OCI-LY3 (cell line): ENCODE results near the gene CRTAC1.
"Not testable (repeated sequence)": the region's sequence is repeated elsewhere in the genome, so short reads cannot be mapped to it uniquely, and the experiment has no call there.

Experiments
- H2AFZ ChIP-seq: fragments of 200-600, 300-600 bp; shearing (Covaris generic); 2 replicates; pipeline ENCODE4 v1.6.0; 2014; ENCODE audit warnings: antibody characterized with exemption, low read depth, low read length
- H3K27ac ChIP-seq: fragments of 200-600, 300-600 bp; sonication (generic); 2 replicates; pipeline ENCODE4 v1.5.1; 2014; ENCODE audit warnings: mild to moderate bottlenecking, low read length, moderate library complexity, mixed read lengths
- H3K27me3 ChIP-seq: fragments of 200-600, 300-600 bp; sonication (generic); 2 replicates; pipeline ENCODE4 v1.6.1; 2014; ENCODE audit warnings: low read depth, low read length, mixed read lengths
- H3K36me3 ChIP-seq: fragments of 200-600, 300-600 bp; sonication (generic); replicated peaks from 2 replicates; pipeline ENCODE3; 2014; ENCODE audit warnings: low read depth, low read length, mixed read lengths
- H3K4me1 ChIP-seq: fragments of 300-600, 200-600 bp; sonication (generic); 2 replicates; pipeline ENCODE4 v1.6.1; 2014; ENCODE audit warnings: low read length, mixed read lengths
- H3K4me2 ChIP-seq: fragments of 200-600, 300-600 bp; sonication (generic); 2 replicates; pipeline ENCODE4 v1.6.1; 2014; ENCODE audit warnings: low read length, mixed read lengths
- H3K4me3 ChIP-seq: fragments of 300-600, 200-600 bp; sonication (generic); 2 replicates; pipeline ENCODE4 v1.5.1; 2014; ENCODE audit warnings: antibody characterized with exemption, mild to moderate bottlenecking, low read length, moderate library complexity
- H3K79me2 ChIP-seq: fragments of 300-600, 200-600 bp; shearing (Covaris generic); 2 replicates; pipeline ENCODE4 v1.6.1; 2014; ENCODE audit warnings: mild to moderate bottlenecking, low read length, mixed read lengths
- H3K9ac ChIP-seq: fragments of 300-600, 200-600 bp; shearing (Covaris generic); 2 replicates; pipeline ENCODE4 v1.6.0; 2014; ENCODE audit warnings: mild to moderate bottlenecking, low read length, moderate library complexity
- H3K9me3 ChIP-seq: fragments of 200-600, 300-600 bp; shearing (Covaris generic); 2 replicates; pipeline ENCODE4 v1.6.1; 2014; ENCODE audit warnings: low read length, mixed read lengths; ENCODE audit not compliant: insufficient read depth
- H4K20me1 ChIP-seq: fragments of 200-600, 300-600 bp; sonication (generic); 2 replicates; pipeline ENCODE4 v1.6.1; 2016; ENCODE audit warnings: low read length, mixed read lengths; ENCODE audit not compliant: insufficient read depth
- CTCF ChIP-seq: fragments of 200-600, 300-600 bp; sonication (generic); IDR thresholded peaks from 2 replicates; pipeline ENCODE4 v1.5.1; 2014; ENCODE audit warnings: antibody characterized with exemption, low read length, low read depth
- EZH2phosphoT487 ChIP-seq: fragments of 200-600 bp; shearing (Covaris generic); IDR thresholded peaks from 2 replicates; pipeline ENCODE4 v1.6.1; 2018; ENCODE audit warnings: antibody characterized with exemption, mixed run types, low read depth

CRTAC1 gene

GRCh38 chr10:97843281-97843671 is 187.1 kb downstream of the CRTAC1 start:
- Histone ChIP-seq H3K4me3 (no peak overlapping the region), H3K27ac (no peak overlapping the region)

GRCh38 chr10:97842656-97843280 is 187.7 kb downstream of the CRTAC1 start:
- Histone ChIP-seq H3K79me2 (no peaks in the 10 kb centered on the region), H3K9ac (no peak overlapping the region), H3K4me3 (no peak overlapping the region), H3K27ac (no peak overlapping the region), H3K4me1 (no peaks in the 10 kb centered on the region), H3K36me3 (no peaks in the 10 kb centered on the region), H3K4me2 (no peak overlapping the region), H4K20me1 (no peaks in the 10 kb centered on the region), H3K27me3 (no peaks in the 10 kb centered on the region), H3K9me3 (no peaks in the 10 kb centered on the region), H2AFZ (no peak overlapping the region)
- TF ChIP-seq CTCF = no peak
- TF ChIP-seq EZH2phosphoT487 = no peak

More at GRCh38 chr10:97843281-97843671, 187.1 kb downstream of the CRTAC1 start:
- H3K9me3 ChIP-seq = no peaks in the 10 kb centered on the region
- no peak overlapping the region for H3K4me2 ChIP-seq
- H3K4me1 ChIP-seq = no peaks in the 10 kb centered on the region
- H3K36me3 ChIP-seq = no peaks in the 10 kb centered on the region
- H3K9ac ChIP-seq = no peak overlapping the region
- H3K79me2 ChIP-seq = no peaks in the 10 kb centered on the region
- no peak for TF ChIP-seq EZH2phosphoT487
- no peak for TF ChIP-seq CTCF
- no peaks in the 10 kb centered on the region for H4K20me1 ChIP-seq
- H2AFZ ChIP-seq = no peak overlapping the region
- no peaks in the 10 kb centered on the region for H3K27me3 ChIP-seq

- H3K27me3 ChIP-seq, H3K4me2 ChIP-seq, H3K27ac ChIP-seq, H4K20me1 ChIP-seq, H3K79me2 ChIP-seq, H3K9me3 ChIP-seq, H3K36me3 ChIP-seq, H3K4me1 ChIP-seq, H3K4me3 ChIP-seq, H3K9ac ChIP-seq, H2AFZ ChIP-seq: not testable (repeated sequence)
These were observed 188.3 kb downstream of the CRTAC1 start for GRCh38 chr10:97842114-97842513.

GRCh38 chr10:97841166-97841565 is 189.3 kb downstream of the CRTAC1 start:
- not testable (repeated sequence) for H3K4me2 ChIP-seq, H3K79me2 ChIP-seq, H3K4me3 ChIP-seq, H3K36me3 ChIP-seq, H3K9ac ChIP-seq, H3K9me3 ChIP-seq, H2AFZ ChIP-seq, H4K20me1 ChIP-seq, H3K27ac ChIP-seq, H3K27me3 ChIP-seq, H3K4me1 ChIP-seq

GRCh38 chr10:97838091-97838490 is 192.3 kb downstream of the CRTAC1 start:
- Histone ChIP-seq H3K36me3 (no peaks in the 10 kb centered on the region), H3K4me1 (no peaks in the 10 kb centered on the region), H3K9me3 (no peaks in the 10 kb centered on the region), H2AFZ (no peak overlapping the region), H3K9ac (no peak overlapping the region), H4K20me1 (no peaks in the 10 kb centered on the region), H3K4me2 (no peak overlapping the region), H3K27ac (no peak overlapping the region), H3K79me2 (no peaks in the 10 kb centered on the region), H3K4me3 (no peak overlapping the region), H3K27me3 (no peaks in the 10 kb centered on the region)
- TF ChIP-seq CTCF = no peak
- TF ChIP-seq EZH2phosphoT487 = no peak
